ENCODE measurements around the gene DAPK2.
A peak's percentile ranks its signal among the peaks of the same experiment; 100 is the strongest.

DAPK2 gene

DNA sequence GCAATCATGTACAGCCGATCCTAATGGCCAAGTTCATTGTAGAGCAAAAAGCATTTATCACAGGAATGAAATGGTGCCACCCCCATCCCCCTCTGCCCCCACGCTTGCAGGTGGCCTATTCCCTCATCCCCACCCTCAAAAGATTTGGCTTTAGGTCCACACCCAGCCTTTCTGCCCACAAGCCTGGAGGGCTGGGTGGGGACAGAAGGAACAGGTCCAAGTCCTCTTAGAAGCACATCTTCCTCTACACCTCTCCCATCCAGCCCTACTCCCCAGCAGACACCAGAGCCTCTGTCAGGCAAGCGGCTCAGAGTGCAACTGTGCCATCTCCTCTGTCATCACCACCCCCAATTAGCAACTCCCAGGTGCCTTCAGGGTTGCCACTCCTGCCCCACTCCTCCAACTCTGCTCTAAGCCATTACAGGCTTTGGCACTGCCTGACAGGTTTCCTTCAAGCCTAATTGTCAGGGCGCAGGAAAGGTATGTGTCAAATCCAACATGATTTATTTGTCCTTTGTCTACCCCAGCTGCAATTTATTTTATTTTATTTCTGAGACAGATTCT, 49.4 kb downstream of the DAPK2 start:
- no peak for DNase-seq (ENCODE audit: low read depth)

GRCh38 chr15:63995789-63996188, 50.5 kb downstream of the DAPK2 start:
- DNase-seq (ENCODE audit: low read depth), result no peak

GRCh38 chr15:63994073-63994600, 52.1 kb downstream of the DAPK2 start:
- no peak for DNase-seq (ENCODE audit: low read depth)

- DNase-seq (ENCODE audit: low read depth), result no peak
These were observed 54.0 kb downstream of the DAPK2 start for GRCh38 chr15:63992300-63992699.

DNA sequence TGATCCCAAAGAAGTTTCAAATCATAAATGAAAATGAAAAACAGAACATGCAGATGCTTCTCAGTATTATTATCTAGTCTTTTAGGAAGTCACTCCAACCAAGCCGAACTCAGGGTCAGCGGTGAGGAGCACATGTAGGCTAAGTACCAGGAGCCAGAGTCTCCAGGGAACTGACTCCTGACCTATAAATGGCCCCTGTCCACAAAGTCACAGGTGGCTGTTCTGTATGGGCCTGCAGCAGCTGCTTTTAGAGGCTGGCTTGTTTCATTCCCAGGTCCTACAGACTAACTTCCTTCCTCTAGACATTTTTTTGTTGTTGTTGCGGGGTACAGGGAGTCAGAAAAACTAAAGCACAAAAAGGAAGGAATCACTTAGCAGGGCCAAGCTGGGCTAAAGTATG, 54.6 kb downstream of the DAPK2 start:
- DNase-seq (ENCODE audit: low read depth), result no peak

DNA sequence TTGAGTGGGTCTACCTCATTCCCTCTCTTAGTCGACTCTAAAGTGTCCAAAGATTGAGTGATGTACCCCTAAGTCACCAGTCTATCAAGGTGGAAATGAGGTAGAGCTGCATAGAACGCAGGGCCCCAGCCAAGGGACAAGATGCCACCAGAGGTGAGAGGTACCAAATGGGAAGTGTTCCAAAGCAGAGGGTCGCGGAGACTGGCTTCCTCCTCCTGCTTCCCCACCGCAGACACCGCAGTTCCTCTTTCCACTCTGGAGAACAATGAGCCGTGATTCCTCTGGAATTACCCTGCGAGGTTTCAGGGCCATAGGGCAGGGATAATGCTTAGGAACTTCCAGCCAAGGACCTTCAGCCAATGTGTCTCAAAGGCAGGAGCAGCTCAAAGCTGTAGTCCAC, 55.8 kb downstream of the DAPK2 start:
- no peak for DNase-seq (ENCODE audit: low read depth)

DNA sequence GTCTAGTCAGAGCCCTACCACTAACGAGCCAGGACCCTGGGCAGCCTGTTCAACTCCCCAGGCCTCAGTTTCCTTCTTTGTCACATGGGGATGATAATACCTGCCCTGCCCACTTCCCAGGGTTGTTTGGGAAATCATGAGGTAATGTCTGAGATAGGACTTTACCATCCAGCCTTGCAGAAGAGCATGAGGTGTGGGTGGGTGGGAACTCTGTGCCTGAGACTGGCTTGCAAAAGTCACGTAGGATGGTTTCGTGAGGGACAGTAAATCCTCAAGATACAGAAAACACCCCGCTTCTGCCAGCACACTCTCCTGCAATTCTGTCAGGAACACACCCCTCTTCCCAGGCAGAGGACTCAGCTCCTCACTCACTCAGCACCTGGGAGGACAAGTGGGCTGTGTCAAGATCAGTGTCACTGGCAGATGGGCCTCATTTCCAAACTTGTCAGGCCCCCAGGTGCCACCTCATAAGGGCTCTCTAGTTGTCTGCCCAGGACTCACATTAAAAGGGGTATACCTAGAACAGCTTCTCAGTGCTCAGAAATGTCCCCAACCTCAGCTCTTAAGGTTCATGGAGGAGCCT, 58.4 kb downstream of the DAPK2 start:
- no peak for DNase-seq (ENCODE audit: low read depth)

DNA sequence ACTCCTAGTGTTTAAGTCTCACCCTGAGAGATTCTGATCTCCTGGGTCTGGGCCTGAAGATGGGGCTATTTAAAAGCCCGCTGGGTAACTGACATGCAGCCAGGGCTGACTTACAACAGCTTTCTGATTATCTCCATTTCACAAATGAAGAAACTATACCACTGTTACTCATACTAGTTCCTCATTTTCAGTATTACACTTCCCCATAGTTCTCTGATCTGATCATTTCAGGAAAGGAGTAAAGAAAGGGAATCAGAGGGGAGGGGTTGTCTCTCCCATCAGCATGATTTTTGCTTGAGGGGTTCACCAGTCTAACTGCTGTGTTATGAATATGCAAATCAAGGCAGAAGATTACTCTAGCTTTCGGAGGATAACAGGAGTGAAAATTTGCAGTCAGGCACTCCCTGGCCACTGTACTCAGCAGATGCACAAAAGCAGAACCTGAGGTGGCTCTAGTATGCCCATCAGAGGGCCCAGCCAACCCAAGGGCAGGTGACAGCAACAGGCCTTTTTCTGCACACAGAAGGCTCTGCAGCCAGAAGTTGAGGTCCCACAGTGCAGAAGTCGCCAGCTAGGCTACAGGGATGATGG, 59.4 kb downstream of the DAPK2 start:
- DNase-seq (ENCODE audit: low read depth), result no peak

GRCh38 chr15:63986185-63986680, 60.1 kb downstream of the DAPK2 start:
- DNase-seq (ENCODE audit: low read depth), result no peak

DNA sequence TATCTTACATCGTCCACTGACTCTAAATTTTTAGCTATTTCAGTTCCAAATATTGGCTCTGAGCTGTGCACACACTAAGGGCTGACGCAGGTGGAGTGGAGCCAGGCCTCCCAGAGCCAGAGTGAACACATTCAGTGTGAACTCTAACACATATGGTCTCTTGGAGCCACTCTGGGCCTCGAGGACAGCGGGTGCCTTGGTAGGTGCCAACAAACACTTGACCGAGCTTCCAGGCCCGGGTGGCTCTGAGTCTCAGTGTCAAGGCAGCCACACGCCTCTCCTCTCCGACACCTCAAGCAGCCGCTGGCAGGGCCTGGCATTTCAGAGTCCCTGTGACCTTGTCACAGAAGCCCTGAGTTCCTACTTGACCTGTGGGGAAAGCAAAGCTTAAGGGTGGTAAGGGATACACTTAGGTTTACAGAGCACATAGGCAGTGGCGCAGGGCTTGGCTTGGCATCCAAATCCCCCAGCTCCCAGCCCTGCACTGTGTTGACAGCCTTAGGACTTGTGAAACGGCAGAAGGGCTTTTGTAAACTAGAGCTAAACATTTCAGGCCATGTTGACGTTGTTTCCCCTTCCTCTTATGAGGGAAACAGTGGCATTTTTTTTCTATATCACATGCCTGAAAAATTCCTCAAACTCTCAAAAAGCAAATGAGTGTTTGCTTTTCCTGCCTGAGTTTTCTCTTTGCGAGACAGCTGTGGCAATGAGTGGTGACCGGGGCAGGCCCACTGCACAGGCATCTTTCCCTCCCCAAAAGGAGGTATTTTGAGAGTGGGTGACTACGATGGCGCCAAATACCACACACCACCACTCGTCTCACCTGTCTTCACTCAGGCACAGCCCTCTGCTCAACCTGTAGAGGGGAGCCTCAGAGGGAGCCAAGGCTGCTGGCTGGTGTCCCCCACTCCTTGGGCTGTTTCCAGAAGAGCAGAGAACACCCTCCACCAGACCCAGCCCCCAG, 60.8 kb downstream of the DAPK2 start:
- DNase-seq (ENCODE audit: low read depth), result no peak

DNA sequence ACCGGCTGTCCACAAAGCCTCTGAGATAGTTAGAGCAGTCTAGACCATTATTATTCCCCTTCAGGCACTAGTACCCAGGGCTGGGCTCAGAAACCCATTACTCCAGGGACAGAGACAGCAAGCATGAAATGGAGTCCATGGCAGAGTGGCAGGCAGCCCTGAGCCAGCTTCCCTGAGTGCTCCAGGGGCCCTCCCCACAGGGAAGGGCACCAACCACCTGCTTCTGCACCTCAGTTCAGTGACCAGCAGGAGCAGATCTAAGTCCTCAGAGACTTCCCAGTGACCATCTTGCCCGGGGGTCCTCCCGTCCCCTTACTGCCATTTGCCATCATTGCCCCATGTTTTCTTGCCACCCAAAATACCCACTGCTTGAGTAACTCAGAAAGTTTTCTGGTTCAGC, 62.0 kb downstream of the DAPK2 start:
- DNase-seq (ENCODE audit: low read depth), result no peak

- DNase-seq (ENCODE audit: low read depth), result no peak
These were observed 63.1 kb downstream of the DAPK2 start for GRCh38 chr15:63983061-63983711.

DNA sequence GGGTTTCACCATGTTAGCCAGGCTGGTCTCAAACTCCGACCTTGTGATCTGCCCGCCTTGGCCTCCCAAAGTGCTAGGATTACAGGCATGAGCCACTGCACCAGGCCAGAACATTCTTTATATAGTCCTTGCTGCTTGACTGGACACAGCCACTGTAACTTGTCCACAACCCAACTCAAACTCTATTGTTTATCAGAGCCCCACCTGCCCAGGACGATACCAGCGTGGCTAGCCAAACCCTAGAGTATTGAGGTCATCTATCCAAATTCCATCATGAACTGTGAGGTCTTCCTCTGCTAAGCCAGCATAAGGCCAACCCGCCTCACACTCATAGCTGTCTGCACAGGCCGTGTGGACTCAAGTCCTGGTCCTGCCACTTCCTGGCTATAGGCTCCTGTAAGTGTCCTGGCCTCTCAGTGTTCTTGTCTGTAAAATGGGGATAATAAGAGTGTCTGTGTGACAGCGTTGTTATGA, 63.9 kb downstream of the DAPK2 start:
- no peak for DNase-seq (ENCODE audit: low read depth)

GRCh38 chr15:63981596-63982320, 64.5 kb downstream of the DAPK2 start:
- no peak for DNase-seq (ENCODE audit: low read depth)

DNA sequence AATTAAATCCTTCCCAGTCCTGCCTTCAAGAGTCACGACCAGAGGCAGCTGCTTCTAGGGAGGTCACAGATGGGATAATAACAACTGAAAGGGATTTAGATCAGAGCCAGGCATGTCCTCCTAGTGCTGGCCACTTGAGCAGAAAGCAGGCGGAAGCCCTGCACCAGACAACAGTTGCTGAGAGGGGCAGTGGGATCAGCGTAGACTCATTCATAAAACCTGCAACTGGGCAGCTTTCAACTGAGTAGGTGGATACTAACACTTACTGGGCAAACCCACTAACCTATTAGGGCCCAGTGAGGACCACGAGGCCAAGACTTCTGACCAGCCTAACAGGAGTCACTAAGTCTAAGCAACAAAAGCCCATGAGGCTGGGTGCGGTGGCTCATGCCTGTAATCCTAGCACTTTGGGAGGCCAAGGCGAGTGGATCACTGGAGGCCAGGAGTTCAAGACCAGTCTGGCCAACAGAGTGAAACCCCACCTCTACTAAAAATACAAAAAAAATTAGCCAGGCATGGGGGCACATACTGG, 67.0 kb downstream of the DAPK2 start:
- DNase-seq (ENCODE audit: low read depth), result no peak

- no peak for DNase-seq (ENCODE audit: low read depth)
These were observed 67.6 kb downstream of the DAPK2 start for GRCh38 chr15:63978511-63979261.

DNA sequence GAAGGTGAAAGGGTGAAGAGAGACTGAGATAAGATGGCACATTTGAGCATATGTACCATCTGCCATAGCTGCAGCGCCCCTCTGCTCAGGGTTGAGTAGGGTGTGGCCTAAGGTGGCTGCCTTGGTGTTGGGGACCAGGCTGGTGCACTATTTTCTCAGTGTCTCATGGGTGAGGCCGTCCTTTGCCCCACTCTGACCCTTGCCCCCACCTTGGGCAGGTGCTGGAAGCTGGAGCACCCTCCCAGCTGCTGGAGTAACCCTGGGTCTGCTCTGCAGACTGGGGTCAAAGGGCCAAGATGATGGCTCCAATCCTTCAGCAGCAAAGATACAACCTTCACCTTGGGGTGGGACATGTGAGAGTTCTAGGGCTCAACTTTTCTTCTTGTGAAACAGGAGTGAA, 69.2 kb downstream of the DAPK2 start:
- DNase-seq (ENCODE audit: low read depth), result no peak

DNA sequence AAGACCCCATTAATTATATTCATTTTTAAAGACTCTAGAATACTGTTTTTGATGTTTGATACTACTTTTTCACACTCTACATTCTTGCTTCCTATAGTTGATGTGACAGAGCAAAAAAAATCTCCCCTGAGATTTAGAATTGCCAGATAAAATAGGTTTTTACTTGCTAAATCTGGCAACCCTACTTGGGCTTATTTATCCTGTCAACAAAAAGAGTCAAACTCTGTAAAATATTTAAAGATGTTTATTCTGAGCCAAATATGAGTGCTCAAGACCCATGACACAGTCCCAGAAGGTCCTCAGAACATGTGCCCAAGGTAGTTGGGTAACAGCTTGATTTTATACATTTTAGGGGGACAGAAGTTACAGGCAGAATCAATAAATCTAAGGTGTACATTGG, 72.3 kb downstream of the DAPK2 start:
- DNase-seq (ENCODE audit: low read depth), result no peak

- DNase-seq (ENCODE audit: low read depth), result peak; percentile 35
These were observed 72.9 kb downstream of the DAPK2 start for GRCh38 chr15:63973212-63974009.

Measured in HS-5 (cell line).